WTC11 (cell line): ENCODE data around the gene UBE3A. TPM values are rescaled to one million over a fixed set of nuclear protein-coding genes. Genes with fewer than 3 reads are reported as not detected.
A peak's percentile ranks its signal among the peaks of the same experiment; 100 is the strongest.

Experiments used
- ATAC-seq: fragments of 200-7000 bp; cut with Tn5 transposase; 2 replicates; pipeline ENCODE4 v1.10.0; 2021; ENCODE audit warnings: mild to moderate bottlenecking, moderate library complexity
- CTCF ChIA-PET: fragments of 300-600 bp; sonication (Branson Sonifier 250); formaldehyde crosslinking; loops from one replicate; lab custom pipeline; 2021; ENCODE audit warnings: antibody characterized with exemption; lab: Charles Lee
- POLR2A ChIA-PET: fragments of 350-600 bp; sonication (Branson Sonifier 250); formaldehyde crosslinking; loops from one replicate; lab custom pipeline; 2021; ENCODE audit warnings: antibody characterized with exemption; lab: Charles Lee
- DNase-seq: peaks from one replicate; pipeline ENCODE4 v3.0.0; 2021; ENCODE audit warnings: low spot score
- H3K27ac Mint-ChIP-seq: 2 replicates; pipeline ENCODE4 v1.8.0; 2021; ENCODE audit warnings: mixed read lengths
- H3K27me3 Mint-ChIP-seq: 2 replicates; pipeline ENCODE4 v1.8.0; 2021; ENCODE audit warnings: low read depth, mild to moderate bottlenecking, moderate library complexity, mixed read lengths
- H3K36me3 Mint-ChIP-seq: 2 replicates; pipeline ENCODE4 v1.8.0; 2021; ENCODE audit warnings: mixed read lengths
- H3K4me1 Mint-ChIP-seq: 2 replicates; pipeline ENCODE4 v1.8.0; 2022; ENCODE audit warnings: mixed read lengths
- H3K4me3 Mint-ChIP-seq: 2 replicates; pipeline ENCODE4 v1.8.0; 2021; ENCODE audit warnings: mild to moderate bottlenecking, moderate library complexity, mixed read lengths
- H3K9me3 Mint-ChIP-seq: 2 replicates; pipeline ENCODE4 v1.8.0; 2021; ENCODE audit warnings: mixed read lengths
- CREB1 ChIP-seq: sonication (generic); formaldehyde crosslinking; IDR thresholded peaks from 2 replicates; pipeline ENCODE4 v1.8.0; 2023; ENCODE audit warnings: mild to moderate bottlenecking, missing genetic modification reagents
- CREM ChIP-seq: sonication (generic); formaldehyde crosslinking; IDR thresholded peaks from 2 replicates; pipeline ENCODE4 v1.8.1; 2022; ENCODE audit warnings: mild to moderate bottlenecking, missing genetic modification reagents, moderate library complexity
- E2F1 ChIP-seq: sonication (generic); formaldehyde crosslinking; IDR thresholded peaks from 2 replicates; pipeline ENCODE4 v1.8.0; 2022; ENCODE audit warnings: mild to moderate bottlenecking, missing genetic modification reagents
- ELF4 ChIP-seq: sonication (generic); formaldehyde crosslinking; IDR thresholded peaks from 2 replicates; pipeline ENCODE4 v1.8.1; 2022; ENCODE audit warnings: low read depth, mild to moderate bottlenecking, moderate library complexity, missing genetic modification reagents
- ERG ChIP-seq: fragments of 250-450 bp; sonication (Bioruptor Pico); IDR thresholded peaks from 2 replicates; pipeline ENCODE4 v1.8.0; 2021; ENCODE audit warnings: mild to moderate bottlenecking
- ESRRA ChIP-seq: sonication (generic); formaldehyde crosslinking; IDR thresholded peaks from 2 replicates; pipeline ENCODE4 v1.8.1; 2022; ENCODE audit warnings: mild to moderate bottlenecking, missing genetic modification reagents, borderline replicate concordance
- FOXK1 ChIP-seq: sonication (generic); formaldehyde crosslinking; IDR thresholded peaks from 2 replicates; pipeline ENCODE4 v1.8.0; 2022; ENCODE audit warnings: mild to moderate bottlenecking, moderate library complexity, missing genetic modification reagents
- GABPB1 ChIP-seq: sonication (generic); formaldehyde crosslinking; IDR thresholded peaks from 2 replicates; pipeline ENCODE4 v1.8.1; 2023; ENCODE audit warnings: mild to moderate bottlenecking, missing genetic modification reagents
- IRF2 ChIP-seq: sonication (generic); formaldehyde crosslinking; IDR thresholded peaks from 2 replicates; pipeline ENCODE4 v1.8.0; 2022; ENCODE audit warnings: low read depth, missing genetic modification reagents, borderline replicate concordance
- MXD4 ChIP-seq: fragments of 250-450 bp; sonication (Bioruptor Pico); IDR thresholded peaks from 2 replicates; pipeline ENCODE4 v1.8.0; 2021; ENCODE audit warnings: mild to moderate bottlenecking, moderate library complexity, borderline replicate concordance
- NFATC4 ChIP-seq: fragments of 250-450 bp; sonication (Bioruptor Pico); IDR thresholded peaks from 2 replicates; pipeline ENCODE4 v1.9.0; 2021; ENCODE audit warnings: mild to moderate bottlenecking
- OVOL2 ChIP-seq: fragments of 250-450 bp; sonication (Bioruptor Pico); IDR thresholded peaks from 2 replicates; pipeline ENCODE4 v1.9.0; 2021; ENCODE audit warnings: mild to moderate bottlenecking, borderline replicate concordance
- PRDM15 ChIP-seq: sonication (generic); formaldehyde crosslinking; IDR thresholded peaks from 2 replicates; pipeline ENCODE4 v1.8.0; 2022; ENCODE audit warnings: missing genetic modification reagents
- PRRX2 ChIP-seq: fragments of 250-450 bp; sonication (Bioruptor Pico); IDR thresholded peaks from 2 replicates; pipeline ENCODE4 v1.8.0; 2021; ENCODE audit warnings: mild to moderate bottlenecking
- TCF7 ChIP-seq: sonication (generic); formaldehyde crosslinking; IDR thresholded peaks from 2 replicates; pipeline ENCODE4 v1.8.0; 2022; ENCODE audit warnings: mild to moderate bottlenecking, low read depth, missing genetic modification reagents, moderate library complexity
- USF2 ChIP-seq: sonication (generic); formaldehyde crosslinking; IDR thresholded peaks from 2 replicates; pipeline ENCODE4 v1.8.1; 2023; ENCODE audit warnings: mild to moderate bottlenecking, missing genetic modification reagents, moderate library complexity
- ZBTB21 ChIP-seq: sonication (generic); formaldehyde crosslinking; IDR thresholded peaks from 2 replicates; pipeline ENCODE4 v1.8.1; 2023; ENCODE audit warnings: mild to moderate bottlenecking, missing genetic modification reagents, borderline replicate concordance
- ZBTB43 ChIP-seq: sonication (generic); formaldehyde crosslinking; IDR thresholded peaks from 2 replicates; pipeline ENCODE4 v1.8.1; 2023; ENCODE audit warnings: mild to moderate bottlenecking, missing genetic modification reagents
- ZMAT4 ChIP-seq: fragments of 250-450 bp; sonication (Bioruptor Pico); IDR thresholded peaks from 2 replicates; pipeline ENCODE4 v1.9.0; 2021; ENCODE audit warnings: mild to moderate bottlenecking
- ZNF232 ChIP-seq: sonication (generic); formaldehyde crosslinking; IDR thresholded peaks from 2 replicates; pipeline ENCODE4 v1.8.0; 2022; ENCODE audit warnings: mild to moderate bottlenecking, missing genetic modification reagents
- ZNF512 ChIP-seq: sonication (generic); formaldehyde crosslinking; IDR thresholded peaks from 2 replicates; pipeline ENCODE4 v1.8.1; 2022; ENCODE audit warnings: missing genetic modification reagents, borderline replicate concordance
- total RNA-seq: library from RNA; stranded (reverse); gene quantifications from 3 replicates; pipeline ENCODE4 v1.2.3, GENCODE V29; 2021

Gene UBE3A
- total RNA-seq, 1 experiment from 2014 or later, result 120 TPM

GRCh38 chr15:25408428-25408827 is 30.4 kb downstream of the UBE3A start:
- CTCF ChIA-PET, result no interaction called here
- DNase-seq (no peak), ATAC-seq (no peak)
- POLR2A ChIA-PET, result no interaction called here
- H3K36me3 Mint-ChIP-seq, result peaks cover 12% of the 10 kb centered on the region
- H3K27ac Mint-ChIP-seq, result no peak overlapping the region
- no peak overlapping the region for H3K4me3 Mint-ChIP-seq
- H3K4me1 Mint-ChIP-seq, result peaks cover 50% of the 10 kb centered on the region
- no peak for TF ChIP-seq E2F1 (CRISPR knock-in tag)
- TF ChIP-seq ESRRA (CRISPR knock-in tag), result no peak
- no peak for TF ChIP-seq ZMAT4 (CRISPR knock-in tag)
- TF ChIP-seq ZNF232 (CRISPR knock-in tag), result no peak
- no peak for TF ChIP-seq PRDM15 (CRISPR knock-in tag)
- TF ChIP-seq NFATC4 (CRISPR knock-in tag), result no peak
- TF ChIP-seq TCF7 (CRISPR knock-in tag), result no peak
- TF ChIP-seq MXD4 (CRISPR knock-in tag), result no peak
- TF ChIP-seq, all 79 proteins: peak for 0
- Mint-ChIP-seq H3K27me3 (no peaks in the 10 kb centered on the region), H3K9me3 (no peaks in the 10 kb centered on the region)

GRCh38 chr15:25407950-25408349 is 30.9 kb downstream of the UBE3A start:
- ATAC-seq (no peak), DNase-seq (no peak)
- H3K9me3 Mint-ChIP-seq, result no peaks in the 10 kb centered on the region; the same call in 1 of the 2 replicates
- H3K27me3 Mint-ChIP-seq, result no peaks in the 10 kb centered on the region
- no peak overlapping the region for H3K4me3 Mint-ChIP-seq
- no peak for TF ChIP-seq FOXK1 (CRISPR knock-in tag)
- H3K36me3 Mint-ChIP-seq, result peaks cover 16% of the 10 kb centered on the region
- peaks cover 48% of the 10 kb centered on the region for H3K4me1 Mint-ChIP-seq
- POLR2A ChIA-PET, result no interaction called here
- no peak overlapping the region for H3K27ac Mint-ChIP-seq
- CTCF ChIA-PET, result no interaction called here

- Mint-ChIP-seq H3K4me3 (peak overlapping the region; percentile 34), H3K36me3 (peaks cover 23% of the 10 kb centered on the region), H3K27ac (peak overlapping the region; percentile 80), H3K27me3 (no peaks in the 10 kb centered on the region), H3K9me3 (peaks cover 3% of the 10 kb centered on the region; the same call in 1 of the 2 replicates), H3K4me1 (peaks cover 58% of the 10 kb centered on the region)
- POLR2A ChIA-PET, result no interaction called here
- ATAC-seq (no peak), DNase-seq (no peak)
- CTCF ChIA-PET, result interaction anchor here (1.2 kb wide), 1 partner anchor 689 kb away, joined by 4 read pairs; no protein-coding TSS in a partner anchor
- TF ChIP-seq MXD4 (CRISPR knock-in tag) (no peak), CREM (CRISPR knock-in tag) (no peak), ESRRA (CRISPR knock-in tag) (no peak), PRRX2 (CRISPR knock-in tag) (no peak), ZNF512 (no peak), ZBTB43 (CRISPR knock-in tag) (no peak), ERG (no peak), IRF2 (CRISPR knock-in tag) (no peak), ELF4 (CRISPR knock-in tag) (no peak), OVOL2 (no peak), USF2 (no peak), GABPB1 (no peak), ZBTB21 (CRISPR knock-in tag) (no peak), CREB1 (CRISPR knock-in tag) (no peak)
Measured at GRCh38 chr15:25406846-25407245, 32.0 kb downstream of the UBE3A start.
